HG03342 (cell line): ENCODE measurements around the gene SASS6.

ENCODE experiments used
- ATAC-seq: cut with Tn5 transposase; IDR thresholded peaks from one replicate; pipeline ENCODE4 v1.9.1; 2021; ENCODE audit warnings: mild to moderate bottlenecking, moderate library complexity; ENCODE audit not compliant: unreplicated experiment

Gene SASS6

DNA sequence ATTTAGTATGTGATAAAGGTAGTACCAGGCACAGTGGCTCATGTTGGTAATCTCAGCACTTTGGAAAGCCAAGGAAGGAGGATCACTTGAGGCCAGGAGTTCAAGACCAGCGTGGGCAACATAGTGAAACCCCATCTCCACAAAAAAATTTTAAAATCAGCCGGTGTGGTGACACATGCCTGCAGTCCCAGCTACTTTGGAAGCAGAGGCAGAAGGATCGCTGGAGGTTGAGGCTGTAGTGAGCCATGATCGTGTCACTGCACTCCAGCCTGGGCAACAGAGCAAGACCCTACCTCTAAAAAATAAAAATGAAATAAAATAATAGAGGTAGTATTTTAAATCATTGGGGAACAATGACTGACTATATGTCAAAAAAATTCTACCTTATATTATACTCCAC lies 17.2 kb downstream of the SASS6 start:
- ATAC-seq = no peak

- ATAC-seq = no peak
Measured at GRCh38 chr1:100109554-100110066, 23.1 kb downstream of the SASS6 start.

DNA sequence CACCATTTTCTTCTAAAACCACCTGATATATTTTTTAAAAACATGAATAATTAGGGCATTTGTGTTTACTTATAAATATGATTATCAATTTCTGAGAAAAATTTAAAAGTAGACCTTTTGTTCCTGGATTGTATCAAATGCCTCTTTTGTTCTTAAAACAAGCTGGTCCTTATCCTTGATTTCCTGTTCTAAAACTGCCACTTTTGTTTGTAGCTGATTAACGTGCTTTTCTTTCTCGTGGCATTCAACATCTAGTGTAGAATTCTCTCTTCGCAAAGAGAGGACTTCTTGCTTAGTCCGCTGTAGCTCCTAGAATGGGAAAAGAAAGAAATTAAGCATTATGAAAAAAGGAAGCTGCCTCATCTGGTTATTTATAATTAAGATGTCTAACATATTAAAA lies 25.0 kb downstream of the SASS6 start:
- no peak for ATAC-seq

DNA sequence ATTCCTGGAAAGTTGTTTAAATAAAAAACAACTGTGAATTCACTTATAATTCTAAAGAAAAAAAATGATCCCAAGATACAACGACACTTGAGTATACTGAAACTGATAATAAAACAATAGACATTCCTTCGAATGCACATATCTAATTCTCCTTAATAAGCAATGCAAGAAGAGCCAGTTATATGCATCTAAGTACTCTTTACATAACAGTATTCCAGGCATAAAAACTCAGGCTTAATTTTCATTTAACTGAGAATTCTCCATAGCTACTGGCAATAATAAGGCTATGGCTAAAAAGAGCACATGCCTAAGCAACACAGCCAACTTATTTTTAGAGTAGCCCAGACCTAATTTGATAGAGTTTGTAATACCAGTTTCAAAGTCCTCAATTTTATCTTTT lies 31.2 kb downstream of the SASS6 start:
- no peak for ATAC-seq

DNA sequence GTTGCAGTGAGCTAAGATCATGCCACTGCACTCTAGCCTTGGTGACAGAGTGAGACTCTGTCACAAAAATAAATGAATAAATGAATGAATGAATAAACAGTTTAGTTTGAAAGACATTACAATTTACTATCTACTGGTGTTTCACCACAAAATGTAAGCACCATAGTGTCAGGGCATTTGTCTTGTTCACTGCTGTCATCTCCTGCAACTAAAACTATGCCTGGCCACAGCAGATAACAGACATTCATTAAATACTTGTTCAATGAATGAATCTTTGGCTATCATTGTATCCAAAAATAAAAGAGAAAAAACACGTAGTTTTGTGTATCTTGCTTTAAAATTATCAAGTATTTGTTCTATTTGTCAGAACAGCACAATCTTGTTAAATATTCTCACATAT lies 32.5 kb downstream of the SASS6 start:
- no peak for ATAC-seq

- ATAC-seq = no peak
Measured at GRCh38 chr1:100090471-100090870, 42.3 kb downstream of the SASS6 start.

DNA sequence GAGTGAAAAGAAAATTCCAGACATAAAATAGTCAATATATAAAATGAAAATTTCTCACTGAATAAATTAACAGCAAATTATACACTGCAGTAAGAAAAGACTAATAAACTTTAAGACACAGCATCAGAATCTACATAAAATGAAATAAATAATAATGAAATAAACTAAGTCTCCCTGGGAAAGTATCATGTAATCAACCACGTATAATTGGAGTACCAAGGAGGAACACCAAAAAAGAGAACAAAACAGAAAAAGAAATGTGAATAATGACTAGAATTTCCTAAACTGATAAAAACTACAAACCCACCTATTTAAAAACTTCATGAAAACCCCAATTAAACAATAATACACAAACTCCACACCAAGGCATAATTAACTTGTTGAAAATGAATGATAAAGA lies 43.6 kb downstream of the SASS6 start:
- no peak for ATAC-seq

DNA sequence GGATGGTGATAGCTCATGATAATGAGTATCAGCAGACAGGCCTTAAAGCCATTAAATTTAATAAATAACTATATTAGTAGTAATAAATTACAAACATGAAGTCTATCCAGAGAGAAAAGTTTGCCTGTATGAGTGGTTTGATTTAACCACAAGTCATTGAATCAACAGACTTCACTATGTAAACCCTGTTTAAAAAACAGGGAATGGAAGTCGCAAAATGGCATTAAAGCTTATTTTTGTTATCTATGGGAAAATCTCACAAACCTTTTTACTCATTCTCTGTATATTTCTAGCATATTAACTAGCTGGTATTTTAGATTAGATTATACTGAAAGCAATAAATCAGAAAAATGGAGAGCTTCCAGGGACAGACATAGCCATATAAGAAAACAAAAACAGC lies 45.3 kb downstream of the SASS6 start:
- ATAC-seq = no peak

- ATAC-seq = no peak
Measured at GRCh38 chr1:100080331-100080730, 52.4 kb downstream of the SASS6 start.

- peak; percentile 63 for ATAC-seq
Measured at GRCh38 chr1:100077531-100077930, 55.2 kb downstream of the SASS6 start.

GRCh38 chr1:100076744-100077143 lies 56.0 kb downstream of the SASS6 start:
- ATAC-seq = peak; percentile 63

- ATAC-seq = no peak
Measured at GRCh38 chr1:100076319-100076718, 56.4 kb downstream of the SASS6 start.

GRCh38 chr1:100075773-100076172 lies 57.0 kb downstream of the SASS6 start:
- peak; percentile 52 for ATAC-seq

DNA sequence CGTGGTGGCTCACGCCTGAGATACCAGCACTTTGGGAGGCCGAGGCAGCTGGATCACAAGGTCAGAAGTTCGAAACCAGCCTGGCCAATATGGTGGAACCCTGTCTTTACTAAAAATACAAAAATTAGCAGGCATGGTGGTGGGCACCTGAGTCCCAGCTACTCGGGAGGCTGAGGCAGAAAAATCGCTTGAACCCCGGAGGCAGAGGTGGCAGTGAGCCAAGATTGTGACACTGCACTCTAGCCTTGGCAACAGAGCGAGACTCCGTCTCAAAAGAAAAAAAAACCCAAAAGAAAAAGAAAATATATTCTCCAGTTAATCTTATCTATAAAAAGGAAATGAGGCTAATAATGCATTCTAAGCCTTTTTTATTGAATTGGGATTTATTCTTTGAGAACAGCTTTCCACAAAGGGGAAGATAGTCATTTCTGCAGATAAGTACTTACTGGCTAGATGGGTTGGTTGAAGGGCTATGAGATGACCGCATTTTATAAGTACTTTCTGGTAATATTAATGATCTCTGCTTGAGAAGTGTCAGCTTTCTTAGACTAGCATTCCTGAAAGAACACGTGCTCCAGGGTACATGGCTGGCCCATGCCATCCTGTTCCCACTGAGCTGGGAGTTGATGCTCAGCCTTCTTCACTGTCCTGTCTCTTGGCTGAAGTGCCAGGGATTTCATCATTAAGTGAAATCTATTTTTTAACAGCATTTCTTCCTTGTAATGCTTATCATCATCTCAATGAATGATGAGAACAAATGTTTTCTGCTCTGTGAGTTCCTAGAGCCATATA lies 57.9 kb downstream of the SASS6 start:
- no peak for ATAC-seq

DNA sequence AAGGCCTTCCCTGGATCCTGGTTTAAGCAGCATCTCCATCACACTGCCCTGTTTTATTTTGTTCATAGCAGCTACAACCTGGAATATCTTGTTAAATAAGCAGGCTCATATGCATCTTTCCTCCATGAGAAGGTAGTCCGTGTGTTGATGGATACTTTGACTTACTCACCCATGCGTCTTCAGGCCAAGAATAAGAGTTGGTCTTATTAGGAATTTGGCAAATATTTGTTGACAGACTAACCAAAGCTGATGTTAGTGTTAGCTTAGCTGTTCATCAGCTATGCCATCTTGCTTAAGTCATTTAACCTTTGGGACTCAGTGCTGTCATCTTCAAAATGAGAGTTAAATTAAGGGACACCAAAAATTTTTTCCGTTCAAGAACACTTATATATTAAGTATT lies 59.2 kb downstream of the SASS6 start:
- ATAC-seq = no peak

GRCh38 chr1:100070201-100070939 lies 62.4 kb downstream of the SASS6 start:
- ATAC-seq = no peak

GRCh38 chr1:100065969-100066227 lies 66.8 kb downstream of the SASS6 start:
- no peak for ATAC-seq

DNA sequence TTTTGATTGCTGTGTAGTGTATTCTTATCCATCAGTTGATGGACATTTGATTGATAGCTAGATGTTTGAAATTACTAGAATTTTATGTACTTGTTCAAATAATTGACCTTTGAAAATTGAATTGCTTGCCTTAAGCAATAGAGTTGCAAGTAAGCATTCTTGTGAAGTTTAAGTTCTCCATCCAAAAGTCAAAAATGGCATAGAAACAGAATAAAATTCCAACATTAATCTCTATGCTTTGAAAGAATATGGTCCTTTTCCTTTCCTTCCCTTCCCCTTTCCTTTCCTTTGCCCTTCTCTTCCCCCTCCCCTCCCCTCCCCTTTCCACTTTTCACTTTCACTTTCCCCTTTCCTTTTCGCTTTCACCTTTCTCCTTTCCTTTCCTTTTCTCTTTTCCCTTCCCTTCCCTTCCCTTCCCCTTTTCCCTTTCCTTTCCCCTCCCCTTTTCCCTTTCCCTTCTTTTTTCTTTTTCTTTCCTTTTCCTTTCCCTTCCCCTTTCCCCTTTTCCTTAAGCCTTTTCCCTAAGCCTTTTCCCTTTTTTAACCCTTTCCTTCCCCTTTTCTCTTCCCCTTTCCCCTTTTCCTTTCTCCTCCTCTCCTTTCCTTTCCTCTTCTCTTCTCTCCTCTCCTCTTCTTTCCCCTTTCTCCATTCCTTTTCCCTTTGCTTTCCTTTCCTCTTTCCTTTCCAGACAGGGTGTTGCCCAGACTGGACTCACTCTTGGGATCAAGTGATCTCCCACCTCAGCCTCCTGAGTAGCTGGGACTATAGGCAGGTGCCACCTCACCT lies 67.4 kb downstream of the SASS6 start:
- ATAC-seq = no peak

GRCh38 chr1:100061681-100062080 lies 71.0 kb downstream of the SASS6 start:
- no peak for ATAC-seq

DNA sequence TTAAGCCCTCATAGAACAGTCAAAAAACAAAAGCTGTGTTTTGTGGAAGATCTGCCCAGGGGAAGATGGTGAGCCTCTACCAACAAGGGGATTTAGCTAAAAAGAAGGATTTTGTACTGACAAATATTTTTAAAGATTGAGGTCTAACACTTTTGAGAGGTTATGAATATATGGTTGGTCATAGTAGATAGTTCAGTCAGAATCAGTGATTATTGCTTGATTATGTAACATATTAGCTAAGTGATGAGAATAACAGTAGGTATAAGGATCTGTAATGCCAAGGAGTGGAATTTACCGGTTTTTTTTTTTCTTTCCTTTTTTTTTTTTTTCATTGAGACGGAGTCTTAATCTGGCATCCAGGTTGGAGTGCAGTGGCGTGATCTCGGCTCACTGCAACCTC lies 79.0 kb downstream of the SASS6 start:
- no peak for ATAC-seq

- no peak for ATAC-seq
Measured at GRCh38 chr1:100053119-100053518, 79.6 kb downstream of the SASS6 start.

- ATAC-seq = no peak
Measured at GRCh38 chr1:100051893-100052292, 80.8 kb downstream of the SASS6 start.
